K562 (cell line): ENCODE data around the gene PLCB3. TPM values are rescaled to one million over a fixed set of nuclear protein-coding genes. Genes with fewer than 3 reads are reported as not detected.
A peak's percentile ranks its signal among the peaks of the same experiment; 100 is the strongest.

ENCODE experiments used
- ATAC-seq: fragments of 200-7000 bp; cut with Tn5 transposase; 3 replicates; pipeline ENCODE4 v1.9.1; 2020; ENCODE audit warnings: moderate library complexity
- BruUV-seq: library from RNA; stranded (reverse); fragments of 400-500 nt; replicated peaks from 2 replicates; lab custom pipeline; 2021; lab: Mats Ljungman, UMichigan
- CTCF ChIA-PET: fragments of 300-600 bp; formaldehyde crosslinking; extraction: SDS; loops from one replicate; lab custom pipeline; 2021; ENCODE audit warnings: low intra/inter-chr PET ratio; lab: Yijun Ruan, JAX
- POLR2A ChIA-PET: fragments of 300-600, 350-650 bp; sonication (Branson Sonifier 250); formaldehyde crosslinking; extraction: SDS; loops from one replicate; lab custom pipeline; 2021; ENCODE audit warnings: antibody characterized with exemption, inconsistent platforms; lab: Yijun Ruan, JAX
- DNase-seq, 4 experiments: peaks; one replicate each; pipeline versions ENCODE4 v3.0.0 to v3.0.0-alpha.2; 2011 to 2018; ENCODE audit warnings: low spot score in 3 of 4, mixed read lengths in 3 of 4; ENCODE audit errors: extremely low read depth in 1 of 4
- FAIRE-seq: peaks from 2 replicates; lab custom pipeline; 2011; peaks lifted over from hg19 to GRCh38; lab: Jason Lieb, UNC
- H2AFZ ChIP-seq: 2 replicates; pipeline ENCODE4 v1.6.0; 2011; ENCODE audit warnings: low read depth, low read length, control low read depth, inconsistent platforms
- H3K27ac ChIP-seq: fragments of 200-600 bp; 3 replicates; pipeline ENCODE4 v1.8.0; 2011; ENCODE audit warnings: low read depth, mild to moderate bottlenecking, control low read depth, inconsistent platforms, low read length, moderate library complexity, mixed read lengths; ENCODE audit errors: extremely low read depth
- H3K27me3 ChIP-seq, 2 experiments: fragments of 300-600 bp in 1 of 2; 2 replicates in 1 of 2; 3 replicates in 1 of 2; pipeline versions ENCODE4 v1.6.0 to v1.8.0; 2011; ENCODE audit warnings: inconsistent platforms in 2 of 2, low read length in 2 of 2, mild to moderate bottlenecking in 1 of 2, mixed read lengths in 1 of 2, moderate library complexity in 1 of 2; ENCODE audit not compliant: control insufficient read depth in 2 of 2, insufficient read depth in 2 of 2
- H3K36me3 ChIP-seq: fragments of 300-600 bp; 3 replicates; pipeline ENCODE4 v1.8.0; 2011; ENCODE audit warnings: mild to moderate bottlenecking, low read length, inconsistent platforms; ENCODE audit not compliant: control insufficient read depth, insufficient read depth
- H3K4me1 ChIP-seq, 2 experiments: fragments of 200-600 bp in 1 of 2; replicated peaks in 1 of 2; 2 replicates in 1 of 2; 3 replicates in 1 of 2; pipeline versions ENCODE4 v1.5.1 to v1.8.0; 2011; ENCODE audit warnings: inconsistent platforms in 2 of 2, low read length in 2 of 2, mild to moderate bottlenecking in 1 of 2, mixed read lengths in 1 of 2, moderate library complexity in 1 of 2; ENCODE audit not compliant: control insufficient read depth in 2 of 2, insufficient read depth in 2 of 2
- H3K4me2 ChIP-seq: 2 replicates; pipeline ENCODE4 v1.6.1; 2011; ENCODE audit warnings: low read length, control low read depth, inconsistent platforms, mixed read lengths; ENCODE audit not compliant: insufficient read depth
- H3K4me3 ChIP-seq: fragments of 200-600 bp; sonication (generic), shearing (Covaris generic); 2 replicates; pipeline ENCODE4 v1.5.1; 2016; ENCODE audit warnings: control low read depth, inconsistent platforms
- H3K79me2 ChIP-seq: fragments of 200-600 bp; 3 replicates; pipeline ENCODE4 v1.8.0; 2011; ENCODE audit warnings: low read length, inconsistent platforms; ENCODE audit not compliant: control insufficient read depth, insufficient read depth
- H3K9ac ChIP-seq, 2 experiments: 2 replicates each; pipeline versions ENCODE4 v1.6.0 to v1.6.1; 2011; ENCODE audit warnings: low read depth in 2 of 2, low read length in 2 of 2, control low read depth in 1 of 2, inconsistent platforms in 1 of 2, mild to moderate bottlenecking in 1 of 2, mixed read lengths in 1 of 2; ENCODE audit not compliant: insufficient read depth in 1 of 2
- H3K9me1 ChIP-seq: one replicate; pipeline ENCODE4 v1.6.0; 2011; ENCODE audit warnings: inconsistent platforms, mild to moderate bottlenecking, low read length, moderate library complexity; ENCODE audit not compliant: control insufficient read depth, insufficient read depth
- H3K9me3 ChIP-seq: replicated peaks from 2 replicates; pipeline ENCODE4 v1.5.1; 2011; ENCODE audit warnings: low read depth, low read length, inconsistent platforms; ENCODE audit not compliant: control insufficient read depth, insufficient read depth
- H4K20me1 ChIP-seq: replicated peaks from 2 replicates; pipeline ENCODE4 v1.6.1; 2011; ENCODE audit warnings: low read length, inconsistent platforms, mixed read lengths; ENCODE audit not compliant: control insufficient read depth, insufficient read depth
- ELF4 ChIP-seq: fragments of 450-650 bp; formaldehyde crosslinking; IDR thresholded peaks from 2 replicates; pipeline ENCODE4 v1.4.0; 2022; ENCODE audit warnings: missing genetic modification characterization
- HNRNPL ChIP-seq: fragments of 200-400 bp; formaldehyde crosslinking; IDR thresholded peaks from 2 replicates; pipeline ENCODE4 v1.6.1; 2017; ENCODE audit warnings: low read depth, mild to moderate bottlenecking, low read length
- ILF3 ChIP-seq: fragments of 450-650 bp; IDR thresholded peaks from 2 replicates; pipeline ENCODE4 v1.6.1; 2018; ENCODE audit warnings: antibody characterized with exemption, mild to moderate bottlenecking, moderate library complexity, borderline replicate concordance
- POLR2AphosphoS5 ChIP-seq: IDR thresholded peaks from 2 replicates; pipeline ENCODE4 v1.6.1; 2011; ENCODE audit warnings: mild to moderate bottlenecking, low read depth, low read length, moderate library complexity; ENCODE audit not compliant: control insufficient read depth, insufficient read depth
- PURB ChIP-seq: sonication (generic); formaldehyde crosslinking; IDR thresholded peaks from 2 replicates; pipeline ENCODE4 v1.9.0; 2021; ENCODE audit warnings: low read depth, mild to moderate bottlenecking, missing genetic modification reagents
- RBM22 ChIP-seq: fragments of 200-400 bp; formaldehyde crosslinking; IDR thresholded peaks from 2 replicates; pipeline ENCODE4 v1.6.1; 2018; ENCODE audit warnings: low read length, low read depth; ENCODE audit not compliant: poor library complexity, severe bottlenecking
- SAFB2 ChIP-seq: fragments of 200-400 bp; formaldehyde crosslinking; IDR thresholded peaks from 2 replicates; pipeline ENCODE4 v1.6.1; 2018; ENCODE audit warnings: borderline replicate concordance, low read length, low read depth, moderate library complexity; ENCODE audit not compliant: severe bottlenecking
- SRSF9 ChIP-seq: fragments of 200-400 bp; formaldehyde crosslinking; IDR thresholded peaks from 2 replicates; pipeline ENCODE4 v1.6.1; 2017; ENCODE audit warnings: low read depth, low read length, borderline replicate concordance
- ZBTB49 ChIP-seq: sonication (generic); formaldehyde crosslinking; IDR thresholded peaks from 2 replicates; pipeline ENCODE4 v1.8.0; 2022; ENCODE audit warnings: missing genetic modification reagents, mild to moderate bottlenecking, borderline replicate concordance
- WGBS: fragments of 100-300 bp; shearing (Covaris generic); methylation state at CpG from one replicate; pipeline ENCODE4 v1.1.6; 2016; ENCODE audit warnings: low coverage, mixed read lengths; ENCODE audit not compliant: insufficient coverage; ENCODE audit errors: missing lambda C conversion rate; 5-methylcytosine and 5-hydroxymethylcytosine counted together
- in situ Hi-C: fragments of 300-500 bp; cut with MboI; formaldehyde crosslinking; loops from 4 replicates; pipeline ENCODE4 v1.15.0; 2018; ENCODE audit warnings: inconsistent platforms, mixed read lengths
- intact Hi-C: fragments of 100-400 bp; cut with micrococcal nuclease; formaldehyde crosslinking; loops from 2 replicates; pipeline ENCODE4 v1.14.2; 2022
- polyA plus RNA-seq, 8 experiments: library from polyadenylated mRNA; depleted of rRNA in 4 of 8; stranded (reverse) in 5 of 8; unstranded in 3 of 8; fragments of >200 nt; fragmentation: Nextera tagmentation in 2 of 8; fragmentation: Illumina TruSeq in 1 of 8; extraction: Ambion mirVana in 2 of 8; extraction: Trizol in 1 of 8; gene quantifications; 2 replicates each; pipeline versions ENCODE4 v1.2.1 to v1.2.3, GENCODE V29; 2011 to 2014; ENCODE audit warnings: inconsistent platforms in 1 of 8, missing spikeins in 1 of 8
- total RNA-seq, 7 experiments: library from RNA; depleted of rRNA in 6 of 7; stranded (reverse); fragments of >200 nt in 6 of 7; fragmentation: Illumina TruSeq in 2 of 7; extraction: Trizol in 2 of 7; gene quantifications; 2 replicates each; pipeline versions ENCODE4 v1.2.1 to v1.2.3, GENCODE V29; 2011 to 2021; ENCODE audit warnings: low replicate concordance in 1 of 7
- TF ChIP-seq, protein P1 (sequence below): sonication (generic); formaldehyde crosslinking; IDR thresholded peaks from 2 replicates; pipeline ENCODE4 v1.9.0; 2022; ENCODE audit warnings: mild to moderate bottlenecking, missing genetic modification reagents
- TF ChIP-seq, protein P2 (sequence below): sonication (generic); formaldehyde crosslinking; IDR thresholded peaks from 2 replicates; pipeline ENCODE4 v1.9.0; 2022; ENCODE audit warnings: mild to moderate bottlenecking, missing genetic modification reagents
- TF ChIP-seq, protein P3 (sequence below): fragments of 250-450 bp; sonication (Bioruptor Pico); IDR thresholded peaks from 2 replicates; pipeline ENCODE4 v1.4.0; 2020; ENCODE audit warnings: mild to moderate bottlenecking, moderate library complexity

PLCB3 gene
- total and polyA plus RNA-seq, 9 of the 15 experiments (the other 6 are each of a cell fraction or from before 2014, with no cell fraction given) = 0.31 to 44.8 (median 14.6) TPM

DNA sequence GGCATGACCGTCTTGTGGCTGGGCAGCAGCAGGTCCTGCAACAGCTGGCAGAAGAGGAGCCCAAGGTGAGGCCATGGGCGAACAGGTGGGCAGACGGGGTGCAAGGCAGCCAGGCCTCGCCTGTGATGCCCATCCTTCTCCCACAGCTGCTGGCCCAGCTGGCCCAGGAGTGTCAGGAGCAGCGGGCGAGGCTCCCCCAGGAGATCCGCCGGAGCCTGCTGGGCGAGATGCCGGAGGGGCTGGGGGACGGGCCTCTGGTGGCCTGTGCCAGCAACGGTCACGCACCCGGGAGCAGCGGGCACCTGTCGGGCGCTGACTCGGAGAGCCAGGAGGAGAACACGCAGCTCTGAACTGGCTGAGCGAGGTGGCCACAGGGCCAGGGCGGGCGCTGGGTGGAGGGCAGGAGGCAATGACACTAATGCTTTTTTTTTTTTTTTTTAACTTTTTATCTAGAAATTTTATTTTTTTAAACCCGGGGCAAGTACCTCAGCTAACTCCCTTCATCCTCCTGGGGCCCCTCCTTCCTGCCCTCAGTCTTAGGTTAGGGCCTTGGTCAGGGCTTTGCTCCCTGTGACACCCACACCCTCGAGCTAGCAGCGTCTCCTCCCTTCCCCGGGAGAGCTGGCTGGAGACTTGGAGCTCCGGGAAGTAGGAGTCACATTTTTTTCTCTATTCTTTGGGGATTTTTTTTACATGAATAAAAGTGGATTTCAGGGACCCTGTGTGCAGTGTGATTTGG is 16.0 kb downstream of the PLCB3 start:
- DNase-seq (no peak), ATAC-seq (no peak), FAIRE-seq (no peak)
- in situ Hi-C loops = no loop called here
- WGBS = 83% methylated on average over 19 of the region's 27 CpGs
- BruUV-seq = no TSS peak
- Histone ChIP-seq H3K27me3 (no peaks in the 10 kb centered on the region), H3K9me3 (no peaks in the 10 kb centered on the region), H3K9ac (peak overlapping the region; percentile 89 to 99; a peak in 3 of 4 replicates), H2AFZ (no peak overlapping the region), H3K27ac (peak overlapping the region; percentile 96), H3K4me3 (no peak overlapping the region), H3K36me3 (peaks cover 54% of the 10 kb centered on the region), H4K20me1 (no peaks in the 10 kb centered on the region), H3K79me2 (peaks cover 28% of the 10 kb centered on the region), H3K4me1 (peaks cover 21 to 65% of the 10 kb centered on the region in 2 experiments), H3K9me1 (peaks cover 3% of the 10 kb centered on the region), H3K4me2 (no peak overlapping the region)
- POLR2A ChIA-PET = interaction anchor here (0.6 to 5.7 kb wide), 7 partner anchors 9 to 61 kb away, joined by 3 to 58 read pairs (median 31); partner anchors contain the start of genes CATSPERZ, ESRRA, FERMT3 and NUDT22
- intact Hi-C loops = no loop called here
- CTCF ChIA-PET = no interaction called here
- TF ChIP-seq POLR2AphosphoS5 (no peak), RBM22 (peak; percentile 21), ELF4 (CRISPR knock-in tag) (no peak), ZBTB49 (no peak), HNRNPL (peak; percentile 70; the same call in 1 of the 2 replicates), SAFB2 (no peak), PURB (CRISPR knock-in tag) (no peak), SRSF9 (no peak), ILF3 (no peak)
- TF ChIP-seq, protein P1, sequence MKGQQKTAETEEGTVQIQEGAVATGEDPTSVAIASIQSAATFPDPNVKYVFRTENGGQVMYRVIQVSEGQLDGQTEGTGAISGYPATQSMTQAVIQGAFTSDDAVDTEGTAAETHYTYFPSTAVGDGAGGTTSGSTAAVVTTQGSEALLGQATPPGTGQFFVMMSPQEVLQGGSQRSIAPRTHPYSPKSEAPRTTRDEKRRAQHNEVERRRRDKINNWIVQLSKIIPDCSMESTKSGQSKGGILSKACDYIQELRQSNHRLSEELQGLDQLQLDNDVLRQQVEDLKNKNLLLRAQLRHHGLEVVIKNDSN (CRISPR knock-in tag) = 0 out of 2 replicates have a peak, but pooled peaks have one; percentile 6
- TF ChIP-seq, protein P2, sequence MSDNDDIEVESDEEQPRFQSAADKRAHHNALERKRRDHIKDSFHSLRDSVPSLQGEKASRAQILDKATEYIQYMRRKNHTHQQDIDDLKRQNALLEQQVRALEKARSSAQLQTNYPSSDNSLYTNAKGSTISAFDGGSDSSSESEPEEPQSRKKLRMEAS (CRISPR knock-in tag) = no peak
- TF ChIP-seq, protein P3, sequence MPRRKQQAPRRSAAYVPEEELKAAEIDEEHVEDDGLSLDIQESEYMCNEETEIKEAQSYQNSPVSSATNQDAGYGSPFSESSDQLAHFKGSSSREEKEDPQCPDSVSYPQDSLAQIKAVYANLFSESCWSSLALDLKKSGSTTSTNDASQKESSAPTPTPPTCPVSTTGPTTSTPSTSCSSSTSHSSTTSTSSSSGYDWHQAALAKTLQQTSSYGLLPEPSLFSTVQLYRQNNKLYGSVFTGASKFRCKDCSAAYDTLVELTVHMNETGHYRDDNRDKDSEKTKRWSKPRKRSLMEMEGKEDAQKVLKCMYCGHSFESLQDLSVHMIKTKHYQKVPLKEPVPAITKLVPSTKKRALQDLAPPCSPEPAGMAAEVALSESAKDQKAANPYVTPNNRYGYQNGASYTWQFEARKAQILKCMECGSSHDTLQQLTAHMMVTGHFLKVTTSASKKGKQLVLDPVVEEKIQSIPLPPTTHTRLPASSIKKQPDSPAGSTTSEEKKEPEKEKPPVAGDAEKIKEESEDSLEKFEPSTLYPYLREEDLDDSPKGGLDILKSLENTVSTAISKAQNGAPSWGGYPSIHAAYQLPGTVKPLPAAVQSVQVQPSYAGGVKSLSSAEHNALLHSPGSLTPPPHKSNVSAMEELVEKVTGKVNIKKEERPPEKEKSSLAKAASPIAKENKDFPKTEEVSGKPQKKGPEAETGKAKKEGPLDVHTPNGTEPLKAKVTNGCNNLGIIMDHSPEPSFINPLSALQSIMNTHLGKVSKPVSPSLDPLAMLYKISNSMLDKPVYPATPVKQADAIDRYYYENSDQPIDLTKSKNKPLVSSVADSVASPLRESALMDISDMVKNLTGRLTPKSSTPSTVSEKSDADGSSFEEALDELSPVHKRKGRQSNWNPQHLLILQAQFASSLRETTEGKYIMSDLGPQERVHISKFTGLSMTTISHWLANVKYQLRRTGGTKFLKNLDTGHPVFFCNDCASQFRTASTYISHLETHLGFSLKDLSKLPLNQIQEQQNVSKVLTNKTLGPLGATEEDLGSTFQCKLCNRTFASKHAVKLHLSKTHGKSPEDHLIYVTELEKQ = no peak
